Thymus (tissue), 11 donors: ENCODE measurements around the gene GLRA2. TPM values are rescaled to one million over a fixed set of nuclear protein-coding genes. Genes with fewer than 3 reads are reported as not detected.
"Not testable (repeated sequence)": the region's sequence is repeated elsewhere in the genome, so short reads cannot be mapped to it uniquely, and the experiment has no call there.

ENCODE experiments used
- DNase-seq, 9 donors: peaks; one replicate each; pipeline ENCODE4 v3.0.0-alpha.2; 2013; ENCODE audit warnings: low spot score in 9 of 9, low read depth in 6 of 9, missing footprints in 1 of 9
- H3K27ac ChIP-seq, 2 donors: one replicate each; pipeline ENCODE4 v1.5.1; 2013; ENCODE audit warnings: control low read depth in 1 of 2, low read depth in 1 of 2, low read length in 1 of 2, mild to moderate bottlenecking in 1 of 2, moderate library complexity in 1 of 2
- H3K27me3 ChIP-seq, 2 donors: one replicate each; pipeline ENCODE4 v1.5.1; 2013; ENCODE audit warnings: low read length in 1 of 2; ENCODE audit not compliant: control insufficient read depth in 2 of 2, insufficient read depth in 1 of 2
- H3K36me3 ChIP-seq, 2 donors: one replicate each; pipeline ENCODE4 v1.5.1; 2013; ENCODE audit warnings: low read length in 1 of 2, mild to moderate bottlenecking in 1 of 2, moderate library complexity in 1 of 2; ENCODE audit not compliant: control insufficient read depth in 2 of 2, insufficient read depth in 2 of 2
- H3K4me1 ChIP-seq, 2 donors: one replicate each; pipeline ENCODE4 v1.5.1; 2013; ENCODE audit warnings: low read length in 2 of 2; ENCODE audit not compliant: control insufficient read depth in 2 of 2, insufficient read depth in 2 of 2
- H3K4me3 ChIP-seq, 2 donors: one replicate each; pipeline ENCODE4 v1.5.1; 2013; ENCODE audit warnings: low read length in 2 of 2, control low read depth in 1 of 2, mild to moderate bottlenecking in 1 of 2
- H3K9me3 ChIP-seq, 2 donors: one replicate each; pipeline ENCODE4 v1.5.1; 2013; ENCODE audit warnings: low read length in 1 of 2, mild to moderate bottlenecking in 1 of 2; ENCODE audit not compliant: control insufficient read depth in 2 of 2, insufficient read depth in 1 of 2
- WGBS: extraction: QIAGEN DNeasy Blood & Tissue Kit; methylation state at CpG from one replicate; pipeline ENCODE4 v1.1.7; 2013; 5-methylcytosine and 5-hydroxymethylcytosine counted together
- polyA plus RNA-seq: library from polyadenylated mRNA; stranded (reverse); fragments of 200-250 nt; gene quantifications from one replicate; pipeline ENCODE4 v1.2.3, GENCODE V29; 2013
- total RNA-seq: library from RNA; stranded (reverse); fragments of 120-200 nt; gene quantifications from one replicate; pipeline ENCODE4 v1.2.4, GENCODE V29; 2013
- donor health status: healthy.

The GLRA2 gene
- total and polyA plus RNA-seq, 2 donors = under 0.01 TPM; not detected in 1

GRCh38 chrX:14675500-14675899 lies 146.2 kb downstream of the GLRA2 start:
- Histone ChIP-seq H3K4me1 (no peaks in the 10 kb centered on the region), H3K27me3 (no peaks in the 10 kb centered on the region), H3K36me3 (no peaks in the 10 kb centered on the region), H3K27ac (no peak overlapping the region), H3K4me3 (no peak overlapping the region), H3K9me3 (no peaks in the 10 kb centered on the region)
- WGBS = 85% methylated on average over 1 of the region's 1 CpG
- no peak for DNase-seq

- Histone ChIP-seq H3K27me3 (no peaks in the 10 kb centered on the region), H3K9me3 (no peaks in the 10 kb centered on the region), H3K36me3 (no peaks in the 10 kb centered on the region), H3K4me1 (no peaks in the 10 kb centered on the region), H3K27ac (no peak overlapping the region), H3K4me3 (no peak overlapping the region)
- 100% methylated on average over 1 of the region's 1 CpG for WGBS
- no peak for DNase-seq
Observed at GRCh38 chrX:14676431-14676830, 147.1 kb downstream of the GLRA2 start.

GRCh38 chrX:14688331-14688730 lies 159.0 kb downstream of the GLRA2 start:
- H3K4me1 ChIP-seq, H3K4me3 ChIP-seq, H3K27me3 ChIP-seq, H3K9me3 ChIP-seq, H3K27ac ChIP-seq, H3K36me3 ChIP-seq, DNase-seq: not testable (repeated sequence)
- 98% methylated on average over 10 of the region's 10 CpGs for WGBS

GRCh38 chrX:14690553-14690952 lies 161.2 kb downstream of the GLRA2 start:
- H3K36me3 ChIP-seq = no peaks in the 10 kb centered on the region
- H3K27me3 ChIP-seq = no peaks in the 10 kb centered on the region
- H3K4me1 ChIP-seq = no peaks in the 10 kb centered on the region
- H3K4me3 ChIP-seq = no peak overlapping the region
- DNase-seq = no peak
- H3K27ac ChIP-seq = no peak overlapping the region
- H3K9me3 ChIP-seq = no peaks in the 10 kb centered on the region
- 93% methylated on average over 8 of the region's 8 CpGs for WGBS

- Histone ChIP-seq H3K9me3 (no peaks in the 10 kb centered on the region), H3K4me3 (no peak overlapping the region), H3K4me1 (no peaks in the 10 kb centered on the region), H3K27me3 (no peaks in the 10 kb centered on the region), H3K27ac (no peak overlapping the region), H3K36me3 (no peaks in the 10 kb centered on the region)
- WGBS = 94% methylated on average over 2 of the region's 2 CpGs
- DNase-seq = no peak
Observed at GRCh38 chrX:14694611-14695010, 165.3 kb downstream of the GLRA2 start.

GRCh38 chrX:14697451-14697850 lies 168.1 kb downstream of the GLRA2 start:
- no peak overlapping the region for H3K27ac ChIP-seq
- H3K36me3 ChIP-seq = no peaks in the 10 kb centered on the region
- DNase-seq = no peak
- 88% methylated on average over 3 of the region's 3 CpGs for WGBS
- no peaks in the 10 kb centered on the region for H3K27me3 ChIP-seq
- H3K9me3 ChIP-seq = no peaks in the 10 kb centered on the region
- no peaks in the 10 kb centered on the region for H3K4me1 ChIP-seq
- no peak overlapping the region for H3K4me3 ChIP-seq

- no peaks in the 10 kb centered on the region for H3K9me3 ChIP-seq
- no peak overlapping the region for H3K27ac ChIP-seq
- H3K36me3 ChIP-seq = no peaks in the 10 kb centered on the region
- H3K4me3 ChIP-seq = no peak overlapping the region
- DNase-seq = no peak
- WGBS = 93% methylated on average over 3 of the region's 3 CpGs
- H3K27me3 ChIP-seq = no peaks in the 10 kb centered on the region
- no peaks in the 10 kb centered on the region for H3K4me1 ChIP-seq
Observed at GRCh38 chrX:14698790-14699189, 169.5 kb downstream of the GLRA2 start.

GRCh38 chrX:14700982-14701381 lies 171.6 kb downstream of the GLRA2 start:
- no peak for DNase-seq
- Histone ChIP-seq H3K27ac (no peak overlapping the region), H3K9me3 (no peaks in the 10 kb centered on the region), H3K27me3 (no peaks in the 10 kb centered on the region), H3K4me1 (no peaks in the 10 kb centered on the region), H3K36me3 (no peaks in the 10 kb centered on the region), H3K4me3 (no peak overlapping the region)
- 88% methylated on average over 5 of the region's 5 CpGs for WGBS

GRCh38 chrX:14702145-14702544 lies 172.8 kb downstream of the GLRA2 start:
- no peaks in the 10 kb centered on the region for H3K36me3 ChIP-seq
- DNase-seq = no peak
- no peaks in the 10 kb centered on the region for H3K9me3 ChIP-seq
- no peaks in the 10 kb centered on the region for H3K4me1 ChIP-seq
- no peaks in the 10 kb centered on the region for H3K27me3 ChIP-seq
- H3K27ac ChIP-seq = no peak overlapping the region
- H3K4me3 ChIP-seq = no peak overlapping the region

- Histone ChIP-seq H3K4me3 (no peak overlapping the region), H3K27ac (no peak overlapping the region), H3K27me3 (no peaks in the 10 kb centered on the region), H3K4me1 (no peaks in the 10 kb centered on the region), H3K9me3 (no peaks in the 10 kb centered on the region), H3K36me3 (no peaks in the 10 kb centered on the region)
- DNase-seq = no peak
- WGBS = 93% methylated on average over 3 of the region's 3 CpGs
Observed at GRCh38 chrX:14712096-14712495, 182.8 kb downstream of the GLRA2 start.
